Activated CD8-positive, alpha-beta memory T cell treated with anti-CD3 and anti-CD28 coated beads for 4 hours (primary cell): ENCODE results near the gene ZNF385C.
A peak's percentile ranks its signal among the peaks of the same experiment; 100 is the strongest.
"Not testable (repeated sequence)": the region's sequence is repeated elsewhere in the genome, so short reads cannot be mapped to it uniquely, and the experiment has no call there.

Experiments used
- DNase-seq, 2 donors: peaks; one replicate each; pipeline ENCODE4 v3.0.0-alpha.2; 2020; ENCODE audit warnings: low read depth in 2 of 2

The ZNF385C gene

DNA sequence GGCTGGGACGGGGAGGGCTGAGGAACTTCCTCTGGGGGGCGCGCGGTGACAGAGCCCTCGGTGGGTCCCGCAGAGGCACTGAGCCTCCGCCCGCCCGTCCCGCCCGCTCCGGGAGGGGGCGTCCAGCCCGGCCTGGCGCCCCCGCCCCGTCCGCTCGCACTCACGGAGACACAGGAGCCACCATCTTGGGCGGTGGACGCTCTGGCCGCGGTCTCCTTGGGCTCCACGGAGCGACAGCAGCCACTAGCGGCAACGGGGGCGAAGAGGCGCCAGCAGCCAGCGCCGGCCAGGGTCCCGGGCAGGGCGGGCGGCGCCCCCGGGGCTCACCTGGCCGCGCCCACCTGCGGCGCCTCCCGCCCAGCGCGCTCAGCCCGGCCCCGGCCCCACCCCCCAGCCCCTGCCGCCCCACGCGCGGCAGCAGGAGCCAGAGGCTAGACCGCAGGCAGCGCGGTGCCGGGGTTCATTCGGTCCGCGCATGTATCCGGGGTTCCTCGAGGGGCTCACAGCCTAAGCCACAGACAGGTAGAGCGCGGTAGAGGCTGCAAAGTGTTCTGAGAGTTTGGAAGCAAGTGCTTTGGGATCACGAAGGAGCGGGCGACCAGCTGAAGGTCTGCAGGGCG lies 47.8 kb downstream of the ZNF385C start, which contains the start of gene C17orf113:
TSS of gene C17orf113 (minus strand) at position 209 of the 620 bp plus-strand sequence. CDS start 7,225 bp downstream, outside the sequence.
- peak; percentile 5 to 14 for DNase-seq

DNA sequence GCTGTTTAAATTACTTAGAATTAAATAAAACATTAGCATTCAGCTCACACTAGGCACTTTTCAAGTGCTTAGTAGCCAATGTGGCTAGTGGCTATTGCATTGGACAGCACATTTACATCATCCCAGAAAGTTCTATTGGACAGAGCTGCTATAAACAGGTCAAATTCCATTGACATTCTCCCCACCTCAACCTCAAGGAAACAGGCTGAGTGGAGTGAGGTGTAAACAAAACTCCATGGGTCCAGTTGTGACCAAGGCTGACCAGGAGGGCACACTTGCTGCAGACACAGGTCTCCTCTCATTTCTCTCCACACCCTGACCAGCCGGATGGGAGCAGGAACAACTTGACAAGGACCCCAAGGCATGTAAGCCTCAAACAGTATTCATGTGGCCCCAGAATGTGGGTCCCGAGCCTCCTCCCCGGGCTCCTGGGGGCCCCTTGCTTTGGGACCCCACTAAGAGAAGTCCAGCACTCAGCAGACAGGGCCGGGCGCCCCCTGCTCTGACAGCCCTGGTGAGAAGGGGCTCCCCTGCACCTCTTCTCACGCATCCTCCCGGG lies 48.4 kb downstream of the ZNF385C start:
- DNase-seq, result no peak

GRCh38 chr17:42047343-42047742 lies 50.9 kb downstream of the ZNF385C start:
- no peak for DNase-seq

DNA sequence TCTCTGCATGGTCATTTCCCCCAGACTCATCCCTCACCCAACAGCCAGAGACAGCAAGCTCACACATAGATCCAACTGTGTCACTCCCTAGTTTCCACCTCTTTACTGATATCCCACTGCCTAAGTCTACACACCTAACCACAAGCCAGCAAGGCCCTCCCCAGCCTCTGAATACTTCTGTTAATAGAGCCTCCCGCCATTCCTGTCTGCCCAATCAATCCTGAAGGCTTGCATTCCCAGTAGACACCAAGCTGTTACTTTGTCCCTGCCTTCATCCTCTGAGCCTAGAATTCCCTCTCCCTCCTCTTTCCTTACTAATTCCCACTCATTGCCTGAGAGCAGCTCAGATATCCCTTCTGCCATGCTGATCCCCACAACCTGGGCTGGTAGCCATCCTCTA lies 52.6 kb downstream of the ZNF385C start:
- no peak for DNase-seq

DNA sequence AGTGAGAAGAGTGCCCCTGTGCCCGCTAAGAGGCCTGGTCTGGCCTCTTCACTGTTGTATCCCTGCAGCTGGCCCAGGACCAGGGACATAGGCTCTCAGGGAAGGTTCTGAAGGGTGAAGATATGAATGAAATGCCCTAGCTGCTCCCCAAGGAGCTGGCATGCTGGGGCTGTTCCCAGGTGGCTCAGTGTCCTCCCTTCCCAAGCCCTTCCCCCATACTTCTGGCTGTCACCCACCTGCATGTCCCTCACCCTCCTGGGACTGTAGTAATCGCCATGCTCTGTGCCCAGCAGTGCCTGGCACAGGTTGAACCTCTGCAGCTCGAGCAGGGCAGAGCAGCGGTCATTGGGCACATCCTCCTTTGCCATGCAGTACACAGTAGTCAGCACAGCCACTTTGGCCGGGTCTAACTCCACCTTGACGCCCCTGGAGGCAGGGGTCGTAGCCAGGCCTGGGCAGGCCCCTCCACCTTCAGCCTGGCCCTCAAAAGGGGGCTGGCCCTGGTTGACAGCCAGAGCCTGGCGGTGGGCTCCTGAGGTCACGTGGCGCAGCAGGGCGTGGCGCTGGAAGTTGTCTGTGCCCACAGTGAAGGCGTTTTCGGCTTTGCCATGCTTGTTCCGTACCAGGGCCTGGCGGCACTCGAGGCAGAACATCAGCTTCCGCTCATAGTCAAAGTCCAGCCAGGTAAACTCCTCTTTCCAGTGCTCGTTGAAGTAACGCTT lies 55.5 kb downstream of the ZNF385C start:
- DNase-seq, result no peak

DNA sequence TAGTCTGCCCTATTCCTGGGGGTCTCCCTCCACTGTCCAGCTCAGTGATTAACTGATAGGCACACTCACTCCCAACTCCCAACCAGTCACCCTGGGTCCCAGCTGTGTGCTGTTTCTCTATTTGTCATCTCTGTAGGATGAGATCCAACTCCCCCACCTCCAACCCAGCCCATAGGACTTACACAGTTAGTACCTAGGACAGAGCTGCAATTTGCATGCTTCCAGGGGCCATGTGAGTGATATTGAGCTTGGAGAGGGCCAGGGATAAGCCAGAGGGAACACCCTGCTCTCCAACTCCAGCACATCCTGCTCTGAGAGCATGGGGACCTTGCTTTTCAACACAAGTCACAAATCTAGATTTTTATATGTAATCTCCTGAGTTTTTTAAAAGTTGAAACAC lies 56.7 kb downstream of the ZNF385C start:
- no peak for DNase-seq

GRCh38 chr17:42040818-42041217 lies 57.5 kb downstream of the ZNF385C start:
- no peak for DNase-seq

- DNase-seq, result no peak
These were observed 58.2 kb downstream of the ZNF385C start for GRCh38 chr17:42039794-42040763.

- DNase-seq, result no peak
These were observed 59.9 kb downstream of the ZNF385C start for GRCh38 chr17:42038221-42038973.

GRCh38 chr17:42034059-42034458 lies 64.2 kb downstream of the ZNF385C start:
- DNase-seq, result no peak

- DNase-seq, result no peak
These were observed 66.7 kb downstream of the ZNF385C start for GRCh38 chr17:42031584-42031983.

DNA sequence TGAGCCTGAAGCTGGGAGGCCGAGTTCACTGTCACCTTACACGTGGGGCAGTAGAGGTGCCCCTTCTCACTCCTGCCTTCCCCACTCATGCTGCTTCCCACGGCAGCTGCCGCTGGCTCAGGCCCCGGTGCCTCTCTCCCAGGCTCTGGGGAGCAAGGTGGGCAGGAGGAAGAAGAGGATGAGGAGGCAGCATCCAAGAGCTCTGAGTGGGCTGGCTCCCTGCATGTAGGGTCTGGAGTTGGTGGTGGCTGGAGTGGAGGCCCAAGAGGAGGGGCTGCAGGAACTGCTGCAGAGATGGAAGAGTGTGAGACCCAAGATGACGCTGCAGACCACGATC lies 69.5 kb downstream of the ZNF385C start:
- no peak for DNase-seq

- DNase-seq, result no peak
These were observed 70.1 kb downstream of the ZNF385C start for GRCh38 chr17:42027961-42028790.

DNA sequence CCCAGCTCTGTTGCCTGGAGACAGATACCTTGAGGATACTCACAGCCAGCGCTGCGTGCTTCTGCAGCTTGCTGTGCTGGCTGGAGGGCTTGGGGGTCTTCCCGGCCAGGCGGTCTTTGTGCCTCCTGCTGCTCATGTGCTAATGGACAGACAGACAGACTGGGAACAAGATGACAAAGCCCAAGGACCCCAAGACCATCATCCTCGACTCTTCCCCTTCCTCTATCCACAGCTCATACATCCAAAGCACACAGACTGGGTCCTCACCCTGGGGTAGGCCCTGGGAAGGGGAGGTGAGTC lies 70.7 kb downstream of the ZNF385C start:
- no peak for DNase-seq

- DNase-seq, result no peak
These were observed 71.2 kb downstream of the ZNF385C start for GRCh38 chr17:42026857-42027589.

- DNase-seq, result no peak
These were observed 72.3 kb downstream of the ZNF385C start for GRCh38 chr17:42025936-42026335.

GRCh38 chr17:42025191-42025579 lies 73.1 kb downstream of the ZNF385C start:
- DNase-seq, result no peak

- DNase-seq, result no peak
These were observed 74.5 kb downstream of the ZNF385C start for GRCh38 chr17:42023524-42024349.

- not testable (repeated sequence) for DNase-seq
These were observed 77.4 kb downstream of the ZNF385C start for GRCh38 chr17:42020845-42021244.
